HL-60/S4 treated with phorbol 12-myristate 13-acetate at 8.2 ng/mL for 4 days and 3 days (cell line): ENCODE data around the gene CASP9.

Source experiments
- in situ Hi-C: fragments of 300-500 bp; cut with MboI; formaldehyde crosslinking; loops from 2 replicates; pipeline ENCODE4 v1.15.0; 2022; ENCODE audit warnings: low sequenced_read_pairs

CASP9 gene

GRCh38 chr1:15449567-15449966 is 74.4 kb downstream of the CASP9 start:
- in situ Hi-C loops, result loop anchor here (25.0 kb wide), 1 partner anchor 312 kb away; no protein-coding TSS in a partner anchor

- in situ Hi-C loops, result loop anchor here (25.0 kb wide), 1 partner anchor 312 kb away; no protein-coding TSS in a partner anchor
Measured at GRCh38 chr1:15448877-15449462, 75.0 kb downstream of the CASP9 start.

GRCh38 chr1:15446212-15446611 is 77.8 kb downstream of the CASP9 start:
- in situ Hi-C loops, result loop anchor here (25.0 kb wide), 1 partner anchor 309 kb away; no protein-coding TSS in a partner anchor

GRCh38 chr1:15445390-15446122 is 78.5 kb downstream of the CASP9 start:
- in situ Hi-C loops, result loop anchor here (25.0 kb wide), 1 partner anchor 308 kb away; no protein-coding TSS in a partner anchor

GRCh38 chr1:15444468-15445389 is 79.3 kb downstream of the CASP9 start:
- in situ Hi-C loops, result loop anchor here (25.0 kb wide), 1 partner anchor 307 kb away; no protein-coding TSS in a partner anchor

GRCh38 chr1:15443281-15443680 is 80.7 kb downstream of the CASP9 start:
- in situ Hi-C loops, result loop anchor here (25.0 kb wide), 1 partner anchor 306 kb away; no protein-coding TSS in a partner anchor

- in situ Hi-C loops, result loop anchor here (25.0 kb wide), 1 partner anchor 305 kb away; no protein-coding TSS in a partner anchor
Measured at GRCh38 chr1:15442759-15443158, 81.3 kb downstream of the CASP9 start.

GRCh38 chr1:15442119-15442518 is 81.9 kb downstream of the CASP9 start:
- in situ Hi-C loops, result loop anchor here (25.0 kb wide), 1 partner anchor 305 kb away; no protein-coding TSS in a partner anchor
